Measurements from ENCODE around the gene C2CD5.
A peak's percentile ranks its signal among the peaks of the same experiment; 100 is the strongest.
"Not testable (repeated sequence)": the region's sequence is repeated elsewhere in the genome, so short reads cannot be mapped to it uniquely, and the experiment has no call there.

The C2CD5 gene, protein sequence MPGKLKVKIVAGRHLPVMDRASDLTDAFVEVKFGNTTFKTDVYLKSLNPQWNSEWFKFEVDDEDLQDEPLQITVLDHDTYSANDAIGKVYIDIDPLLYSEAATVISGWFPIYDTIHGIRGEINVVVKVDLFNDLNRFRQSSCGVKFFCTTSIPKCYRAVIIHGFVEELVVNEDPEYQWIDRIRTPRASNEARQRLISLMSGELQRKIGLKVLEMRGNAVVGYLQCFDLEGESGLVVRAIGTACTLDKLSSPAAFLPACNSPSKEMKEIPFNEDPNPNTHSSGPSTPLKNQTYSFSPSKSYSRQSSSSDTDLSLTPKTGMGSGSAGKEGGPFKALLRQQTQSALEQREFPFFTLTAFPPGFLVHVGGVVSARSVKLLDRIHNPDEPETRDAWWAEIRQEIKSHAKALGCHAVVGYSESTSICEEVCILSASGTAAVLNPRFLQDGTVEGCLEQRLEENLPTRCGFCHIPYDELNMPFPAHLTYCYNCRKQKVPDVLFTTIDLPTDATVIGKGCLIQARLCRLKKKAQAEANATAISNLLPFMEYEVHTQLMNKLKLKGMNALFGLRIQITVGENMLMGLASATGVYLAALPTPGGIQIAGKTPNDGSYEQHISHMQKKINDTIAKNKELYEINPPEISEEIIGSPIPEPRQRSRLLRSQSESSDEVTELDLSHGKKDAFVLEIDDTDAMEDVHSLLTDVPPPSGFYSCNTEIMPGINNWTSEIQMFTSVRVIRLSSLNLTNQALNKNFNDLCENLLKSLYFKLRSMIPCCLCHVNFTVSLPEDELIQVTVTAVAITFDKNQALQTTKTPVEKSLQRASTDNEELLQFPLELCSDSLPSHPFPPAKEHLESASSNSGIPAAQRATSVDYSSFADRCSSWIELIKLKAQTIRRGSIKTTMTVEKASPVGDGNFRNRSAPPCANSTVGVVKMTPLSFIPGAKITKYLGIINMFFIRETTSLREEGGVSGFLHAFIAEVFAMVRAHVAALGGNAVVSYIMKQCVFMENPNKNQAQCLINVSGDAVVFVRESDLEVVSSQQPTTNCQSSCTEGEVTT

DNA sequence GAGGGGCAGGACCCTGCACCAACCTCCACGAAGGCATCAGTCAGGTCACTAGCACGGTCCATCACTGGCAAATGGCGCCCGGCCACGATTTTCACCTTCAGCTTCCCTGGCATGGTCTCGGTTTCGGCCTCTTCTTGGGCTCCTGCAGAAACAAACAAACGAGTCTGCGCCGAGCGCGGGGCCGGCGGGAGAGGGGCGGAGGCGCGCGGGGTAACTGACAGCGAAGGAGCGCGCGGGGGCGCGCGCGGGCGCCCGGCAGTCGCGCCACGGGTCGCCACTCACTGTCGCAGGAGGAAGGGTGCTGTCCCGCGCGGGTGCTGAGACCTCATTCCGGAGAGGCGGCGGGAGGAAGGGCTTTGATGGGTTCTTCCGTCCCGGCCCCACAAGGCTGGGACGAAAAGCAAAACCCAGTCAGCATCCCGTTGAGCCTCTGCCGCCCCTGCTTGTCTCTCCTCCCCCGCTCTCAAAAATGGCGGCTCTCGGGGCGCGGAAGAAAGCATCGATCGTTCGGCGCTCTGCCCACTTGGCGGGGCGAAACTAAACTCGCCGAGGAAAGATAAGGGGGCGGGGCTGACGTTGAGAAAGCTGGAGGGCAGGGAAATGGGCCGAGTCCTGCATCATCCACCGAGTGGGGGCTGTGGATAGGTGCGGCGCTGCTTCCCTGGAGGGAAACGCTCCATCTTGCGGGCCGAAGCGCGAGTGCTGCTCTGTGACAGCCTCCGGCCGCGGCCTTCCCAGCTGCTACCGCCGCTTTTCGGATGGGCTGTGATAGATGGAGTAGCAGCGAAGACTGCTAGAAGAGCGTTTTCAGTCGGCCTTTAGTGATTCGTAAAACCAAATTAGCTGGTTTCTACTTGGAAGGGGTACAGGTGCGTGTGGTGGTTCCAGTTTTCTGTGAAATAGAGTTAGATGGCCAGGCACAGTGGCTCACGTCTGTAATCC is at the start of gene C2CD5:
Gene C2CD5 (minus strand): TSS at position 505 of the 942 bp plus-strand sequence. CDS start 392 bp downstream, at position 113.
- DNase-seq, result peak; percentile 95

DNA sequence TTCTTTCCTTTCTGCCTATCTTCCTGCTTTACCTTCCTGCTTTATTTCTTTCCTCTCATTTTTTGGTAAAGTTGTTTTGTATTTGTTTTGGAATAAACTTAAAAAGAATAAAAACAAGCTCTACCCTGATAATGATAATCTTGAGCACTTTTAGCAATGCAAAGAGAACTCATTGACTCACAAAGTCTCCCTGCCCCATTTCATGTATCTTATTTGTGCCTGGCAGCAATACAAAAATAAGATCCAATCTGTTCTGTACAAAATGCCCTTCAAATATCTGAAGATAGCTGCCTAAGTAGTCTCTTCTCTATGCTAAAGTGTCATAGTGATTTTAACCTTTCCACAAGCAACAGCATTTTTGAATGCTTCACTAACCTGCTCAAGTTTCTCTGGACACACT is 49.5 kb upstream of the C2CD5 start:
- no peak for DNase-seq

DNA sequence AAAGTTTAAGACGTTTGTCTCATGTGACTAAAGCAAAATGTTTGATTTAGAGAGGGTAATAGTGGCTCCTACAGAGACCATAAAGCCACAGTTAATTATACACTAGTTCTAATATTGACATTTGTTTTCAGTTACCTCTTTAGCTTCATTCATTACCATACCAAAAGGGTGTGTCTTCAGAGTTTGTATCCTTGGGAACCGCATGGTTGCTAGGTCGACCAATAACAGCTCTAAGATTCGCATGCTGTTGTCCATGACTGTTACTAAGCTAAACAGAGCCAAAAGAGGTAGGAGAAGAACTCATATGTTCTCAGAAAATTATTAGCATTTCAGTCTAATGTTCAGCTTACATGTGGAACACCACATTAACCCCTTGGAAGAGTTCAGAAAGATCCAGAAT is 44.5 kb upstream of the C2CD5 start:
- no peak for DNase-seq

- DNase-seq, result no peak
These were observed 34.0 kb upstream of the C2CD5 start for GRCh38 chr12:22578328-22578727.

- no peak for DNase-seq
These were observed 33.3 kb upstream of the C2CD5 start for GRCh38 chr12:22577667-22578066.

GRCh38 chr12:22576473-22576872 is 32.1 kb upstream of the C2CD5 start:
- no peak for DNase-seq

GRCh38 chr12:22576065-22576464 is 31.7 kb upstream of the C2CD5 start:
- DNase-seq, result no peak

DNA sequence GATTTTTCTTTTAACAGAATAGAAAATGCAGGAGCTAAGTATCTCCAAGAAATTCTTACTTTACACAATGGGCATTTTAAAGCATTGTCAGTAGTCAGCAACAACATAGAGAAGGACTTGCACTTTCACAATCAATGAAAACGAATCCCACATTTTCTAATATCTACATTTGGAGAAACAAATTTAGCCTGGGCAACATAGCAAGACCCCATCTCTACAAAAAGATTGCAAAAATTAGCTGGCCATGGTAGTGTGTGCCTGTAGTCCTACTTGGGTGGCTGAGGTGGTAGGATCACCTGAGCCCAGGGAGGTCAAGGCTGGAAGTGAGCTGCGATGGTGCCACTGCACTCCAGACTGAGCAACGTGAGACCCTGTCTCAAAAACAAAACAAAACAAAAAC is 30.6 kb upstream of the C2CD5 start:
- DNase-seq, result no peak

DNA sequence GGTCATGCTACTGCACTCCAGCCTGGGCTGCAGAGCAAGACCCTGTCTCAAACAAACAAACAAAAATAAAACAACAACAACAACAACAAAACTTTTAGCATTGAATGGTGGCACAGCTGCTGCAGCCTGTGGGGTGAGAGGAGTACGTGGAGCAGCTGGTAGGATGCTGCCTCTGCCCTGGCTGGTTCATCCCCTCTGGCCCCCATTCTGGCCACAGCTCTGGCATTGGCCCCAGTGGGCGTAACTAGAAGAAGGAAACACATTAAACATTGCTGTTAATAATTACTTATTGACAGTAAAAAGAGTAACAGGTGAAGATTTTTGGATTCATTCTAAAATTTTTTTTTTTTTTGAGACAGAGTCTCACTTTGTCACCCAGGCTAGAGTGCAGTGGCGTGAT is 28.8 kb upstream of the C2CD5 start:
- DNase-seq, result no peak

GRCh38 chr12:22569253-22569652 is 24.9 kb upstream of the C2CD5 start:
- DNase-seq, result no peak

- DNase-seq, result no peak
These were observed 18.0 kb upstream of the C2CD5 start for GRCh38 chr12:22562036-22563028.

GRCh38 chr12:22554750-22555149 is 10.4 kb upstream of the C2CD5 start:
- DNase-seq, result not testable (repeated sequence)

DNA sequence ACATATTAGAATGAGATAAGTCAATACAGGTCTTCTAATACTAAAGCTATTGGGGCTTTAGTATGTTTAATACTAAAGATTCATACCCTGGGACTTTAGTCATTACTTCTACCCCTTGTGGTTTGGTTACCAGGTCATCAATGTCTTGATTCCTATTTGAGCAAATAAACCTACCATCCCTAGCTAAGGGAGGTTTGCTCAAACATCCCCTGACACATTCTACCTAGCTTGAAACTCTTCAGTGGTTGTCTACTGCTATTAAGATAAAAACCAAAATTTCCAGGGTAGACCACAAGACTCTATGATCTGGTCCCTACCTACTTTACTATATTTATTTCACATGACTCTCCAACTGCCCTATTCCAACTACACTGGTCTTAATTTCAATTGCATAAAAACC is 7.3 kb upstream of the C2CD5 start:
- no peak for DNase-seq

DNA sequence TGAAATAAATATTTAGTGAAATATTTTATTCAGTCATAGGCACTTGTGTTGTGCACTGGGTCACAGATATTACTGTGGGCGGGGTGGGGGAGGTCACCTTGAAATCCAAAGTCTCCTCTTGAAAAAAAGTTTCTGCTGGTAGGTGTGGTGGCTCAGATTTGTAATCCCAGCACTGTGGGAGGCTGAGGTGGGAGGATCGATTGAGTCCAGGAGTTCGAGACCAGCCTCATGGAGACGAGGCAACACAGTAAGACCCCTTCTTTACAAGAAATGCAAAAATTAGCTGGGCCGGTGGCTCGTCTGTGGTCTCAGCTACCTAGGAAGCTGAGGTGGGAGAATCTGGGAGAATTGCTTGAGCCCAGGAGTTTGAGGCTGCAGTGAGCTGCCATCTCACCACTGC is 913 bp upstream of the C2CD5 start:
- DNase-seq, result no peak

DNA sequence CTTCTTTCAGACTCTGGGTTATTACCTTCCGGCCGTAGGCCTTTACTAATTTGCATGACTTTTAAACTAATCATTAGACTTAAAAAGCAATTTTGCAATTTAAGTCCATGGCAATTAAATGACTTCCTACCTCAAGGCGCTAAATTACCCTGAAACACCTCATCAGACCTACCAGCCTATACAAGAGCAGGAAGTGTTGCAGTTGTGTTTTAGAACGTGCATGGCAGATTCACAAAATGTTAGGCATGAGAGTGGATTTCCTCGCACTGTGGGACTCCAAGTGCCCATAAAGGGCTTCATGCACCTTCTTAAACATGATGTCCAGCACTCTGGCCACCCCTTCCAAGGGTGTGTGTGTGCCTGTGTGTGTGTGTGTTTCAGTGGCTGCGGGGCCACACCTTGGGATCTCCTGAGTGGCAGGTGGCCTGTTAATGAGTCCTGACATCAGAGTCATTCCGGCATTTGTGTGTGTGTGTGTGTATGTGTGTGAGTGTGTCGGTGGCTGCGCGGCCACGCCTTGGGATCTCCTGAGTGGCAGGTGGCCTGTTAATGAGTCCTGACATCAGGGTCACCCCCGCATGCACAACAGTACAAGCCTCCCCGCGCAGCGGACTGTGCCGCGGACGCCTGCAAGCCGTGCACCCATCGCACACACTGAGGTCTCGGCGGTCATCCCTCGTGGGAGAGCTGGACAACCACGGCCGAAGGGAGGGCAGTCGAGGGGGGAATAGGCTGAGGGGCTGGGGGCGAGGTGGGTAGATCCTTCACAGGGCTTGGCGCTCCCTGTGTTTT is 900 bp downstream of the C2CD5 start:
- DNase-seq, result peak; percentile 14

DNA sequence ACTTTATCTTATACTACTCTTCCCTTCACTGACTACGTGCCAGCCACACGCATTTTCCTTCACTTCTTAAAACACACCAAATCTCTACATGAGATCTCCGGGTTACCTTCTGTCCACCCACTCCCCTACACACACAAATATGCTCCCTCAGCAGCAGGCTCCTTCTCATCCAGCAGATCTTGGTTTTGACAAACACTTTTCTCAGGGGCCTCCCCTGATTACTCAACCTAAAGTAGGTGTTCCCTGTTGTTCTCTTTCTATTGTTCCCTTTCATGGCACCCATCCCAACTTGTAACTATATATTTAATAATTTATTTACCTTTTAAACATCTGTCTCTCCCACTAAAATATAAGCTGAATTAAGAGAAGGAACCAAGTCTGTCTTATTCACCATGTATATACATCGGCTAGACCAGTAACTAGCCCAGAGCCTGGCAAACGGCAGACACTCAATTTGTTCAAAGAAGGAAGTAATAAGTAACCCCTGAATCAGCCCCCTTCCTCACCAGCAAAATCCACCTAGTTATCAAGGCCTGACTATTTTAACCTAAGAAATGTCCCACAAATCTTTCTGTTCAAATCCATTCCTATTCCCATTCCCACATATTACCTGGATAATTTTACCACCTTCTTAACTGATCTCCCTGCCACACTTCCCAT is 2.7 kb downstream of the C2CD5 start:
- DNase-seq, result no peak

GRCh38 chr12:22539055-22539454 is 5.3 kb downstream of the C2CD5 start:
- DNase-seq, result no peak

- DNase-seq, result no peak
These were observed 6.0 kb downstream of the C2CD5 start for GRCh38 chr12:22538311-22538710.

DNA sequence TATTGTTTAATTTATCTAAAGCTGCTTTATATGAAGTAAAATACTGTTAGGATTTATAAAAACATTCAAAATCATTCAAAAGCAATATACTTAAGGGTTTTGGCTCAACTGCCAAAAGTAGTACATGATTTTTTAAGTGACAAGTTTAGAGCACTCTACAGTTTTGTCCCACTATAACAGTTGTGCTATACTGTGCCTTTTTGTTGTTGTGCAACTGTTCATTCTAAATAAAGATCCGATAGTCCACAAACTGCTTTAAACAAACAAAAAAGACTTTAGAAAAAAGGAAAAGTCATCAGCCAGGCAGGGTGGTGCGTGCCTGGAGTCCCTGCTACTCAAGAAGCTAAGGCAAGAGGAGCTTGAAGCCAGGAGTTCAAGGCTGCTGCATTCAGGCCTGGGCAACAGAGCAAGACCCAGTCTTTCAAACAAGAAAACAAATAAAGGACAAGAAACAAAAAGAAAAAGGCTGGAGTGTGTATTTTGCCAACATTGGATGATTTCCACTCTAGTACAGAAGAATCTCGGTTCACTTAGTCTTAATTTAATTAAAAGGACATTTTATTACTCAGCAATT is 7.3 kb downstream of the C2CD5 start:
- DNase-seq, result no peak

Data from NCI-H446 treated with DMSO at 0.1 percent for 48 hours (cell line).